Measurements from ENCODE around the gene FHAD1. TPM values are rescaled to one million over a fixed set of nuclear protein-coding genes. Genes with fewer than 3 reads are reported as not detected.
A peak's percentile ranks its signal among the peaks of the same experiment; 100 is the strongest.

The FHAD1 gene
- total and polyA plus RNA-seq, 4 donors, result under 0.01 to 0.13 (median 0.05) TPM; not detected in 1

- H3K4me3 ChIP-seq (ENCODE audit: low read depth in 1 of 3, low read length in 3 of 3), result no peak overlapping the region
- H3K9ac ChIP-seq (ENCODE audit: low read depth in 1 of 2, low read length in 2 of 2), result no peak overlapping the region
- WGBS, result 48% methylated on average over 20 of the region's 20 CpGs
- peak overlapping the region; percentile 25 to 45 for H3K27ac ChIP-seq (ENCODE audit: low read depth in 1 of 2, low read length in 2 of 2)
- DNase-seq (ENCODE audit: low spot score), result no peak
- no peaks in the 10 kb centered on the region for H3K4me1 ChIP-seq (ENCODE audit: control insufficient read depth in 4 of 4, insufficient read depth in 4 of 4, low read length in 3 of 4)
- peaks cover 0 to 3% (median under 1%) of the 10 kb centered on the region in 4 donors for H3K9me3 ChIP-seq (ENCODE audit: control insufficient read depth in 4 of 4, low read length in 3 of 4)
- no peaks in the 10 kb centered on the region for H3K36me3 ChIP-seq (ENCODE audit: control insufficient read depth in 4 of 4, insufficient read depth in 3 of 4, low read depth in 1 of 4, low read length in 3 of 4)
- TF ChIP-seq FOXA1 (IDR thresholded peaks at IDR 0.05), result no peak
- no peak for TF ChIP-seq RXRA (IDR thresholded peaks at IDR 0.05)
- TF ChIP-seq SP1 (IDR thresholded peaks at IDR 0.05), result no peak
- TF ChIP-seq EGR1 (IDR thresholded peaks at IDR 0.05; ENCODE audit: low read depth in 2 of 2), result no peak
- no peaks in the 10 kb centered on the region for H3K27me3 ChIP-seq (ENCODE audit: control insufficient read depth in 4 of 4, insufficient read depth in 4 of 4, low read length in 3 of 4)
Observed at GRCh38 chr1:15261155-15262002, 14.4 kb downstream of the FHAD1 start.

GRCh38 chr1:15262003-15262377 lies 15.0 kb downstream of the FHAD1 start:
- Histone ChIP-seq H3K4me3 (ENCODE audit: low read depth in 1 of 3, low read length in 3 of 3) (no peak overlapping the region), H3K36me3 (ENCODE audit: control insufficient read depth in 4 of 4, insufficient read depth in 3 of 4, low read depth in 1 of 4, low read length in 3 of 4) (no peaks in the 10 kb centered on the region)
- WGBS, result 87% methylated on average over 2 of the region's 2 CpGs

More at GRCh38 chr1:15262003-15262377, 15.0 kb downstream of the FHAD1 start:
- TF ChIP-seq RAD21 (IDR thresholded peaks at IDR 0.05), result no peak
- TF ChIP-seq GABPA (IDR thresholded peaks at IDR 0.05 in 1 of 2, conservative IDR thresholded peaks at IDR 0.05 in 1 of 2), result no peak
- no peak for TF ChIP-seq HNF4A (conservative IDR thresholded peaks at IDR 0.05)
- no peak for TF ChIP-seq FOXA1 (IDR thresholded peaks at IDR 0.05)
- TF ChIP-seq ATF3 (IDR thresholded peaks at IDR 0.05), result no peak
- TF ChIP-seq TAF1 (conservative IDR thresholded peaks at IDR 0.05), result no peak
- no peak for TF ChIP-seq CTCF (IDR thresholded peaks at IDR 0.05; ENCODE audit: low read depth, low read length, missing input control)
- TF ChIP-seq FOXA2 (IDR thresholded peaks at IDR 0.05), result no peak
- no peak for TF ChIP-seq EGR1 (IDR thresholded peaks at IDR 0.05; ENCODE audit: low read depth in 2 of 2)
- no peak for TF ChIP-seq YY1 (IDR thresholded peaks at IDR 0.05)
- TF ChIP-seq REST (IDR thresholded peaks at IDR 0.05), result no peak
- no peak for TF ChIP-seq HNF4G (IDR thresholded peaks at IDR 0.05)
- no peak for TF ChIP-seq MAX (IDR thresholded peaks at IDR 0.05)
- no peak for TF ChIP-seq NR2F2 (IDR thresholded peaks at IDR 0.05)
- no peak for TF ChIP-seq ZBTB33 (IDR thresholded peaks at IDR 0.05)
- no peak for TF ChIP-seq RXRA (IDR thresholded peaks at IDR 0.05)
- TF ChIP-seq JUND (IDR thresholded peaks at IDR 0.05), result no peak
- Histone ChIP-seq H3K27ac (ENCODE audit: low read depth in 1 of 2, low read length in 2 of 2) (peak overlapping the region in 1 of 2 donors; percentile 45), H3K4me1 (ENCODE audit: control insufficient read depth in 4 of 4, insufficient read depth in 4 of 4, low read length in 3 of 4) (no peaks in the 10 kb centered on the region), H3K9me3 (ENCODE audit: control insufficient read depth in 4 of 4, low read length in 3 of 4) (peaks cover 0 to 3% (median under 1%) of the 10 kb centered on the region in 4 donors), H3K9ac (ENCODE audit: low read depth in 1 of 2, low read length in 2 of 2) (no peak overlapping the region), H3K27me3 (ENCODE audit: control insufficient read depth in 4 of 4, insufficient read depth in 4 of 4, low read length in 3 of 4) (no peaks in the 10 kb centered on the region)
- DNase-seq (ENCODE audit: low spot score), result no peak

Data from liver (tissue), 9 donors.